ENCODE measurements around the gene USP17L18.
"Not testable (repeated sequence)": the region's sequence is repeated elsewhere in the genome, so short reads cannot be mapped to it uniquely, and the experiment has no call there.

- not testable (repeated sequence) for TF ChIP-seq CREB5 (CRISPR knock-in tag; IDR thresholded peaks at IDR 0.05; ENCODE audit: low read depth); ZFP3 (CRISPR knock-in tag; IDR thresholded peaks at IDR 0.05); OSR1 (CRISPR knock-in tag; IDR thresholded peaks at IDR 0.05); CSRNP3 (CRISPR knock-in tag; IDR thresholded peaks at IDR 0.05); GLIS3 (CRISPR knock-in tag; IDR thresholded peaks at IDR 0.05); PATZ1 (CRISPR knock-in tag; IDR thresholded peaks at IDR 0.05; ENCODE audit: borderline replicate concordance); ARNTL (CRISPR knock-in tag; IDR thresholded peaks at IDR 0.05; ENCODE audit: borderline replicate concordance, low read depth); TOX (CRISPR knock-in tag; IDR thresholded peaks at IDR 0.05; ENCODE audit: borderline replicate concordance); PPARA (CRISPR knock-in tag; IDR thresholded peaks at IDR 0.05; ENCODE audit: borderline replicate concordance); CSDC2 (CRISPR knock-in tag; IDR thresholded peaks at IDR 0.05); TCF4 (CRISPR knock-in tag; IDR thresholded peaks at IDR 0.05; ENCODE audit: borderline replicate concordance); ISL1 (CRISPR knock-in tag; IDR thresholded peaks at IDR 0.05); RARB (CRISPR knock-in tag; IDR thresholded peaks at IDR 0.05); ZNF70 (CRISPR knock-in tag; IDR thresholded peaks at IDR 0.05)
Observed at GRCh38 chr4:9262572-9262971, 14.1 kb downstream of the USP17L18 start, which contains the start of gene USP17L21.
